Measurements from ENCODE around the gene PALM.
"Not testable (repeated sequence)": the region's sequence is repeated elsewhere in the genome, so short reads cannot be mapped to it uniquely, and the experiment has no call there.

PALM gene

GRCh38 chr19:679418-680286 lies 29.1 kb upstream of the PALM start:
- DNase-seq, result peak; percentile 70

GRCh38 chr19:680287-681028 lies 28.3 kb upstream of the PALM start:
- peak; percentile 96 for DNase-seq

- DNase-seq, result no peak
Measured at GRCh38 chr19:681029-682019, 27.4 kb upstream of the PALM start.

- DNase-seq, result no peak
Measured at GRCh38 chr19:682678-683320, 25.9 kb upstream of the PALM start.

GRCh38 chr19:685454-685931 lies 23.2 kb upstream of the PALM start:
- DNase-seq, result no peak

- DNase-seq, result no peak
Measured at GRCh38 chr19:686589-687297, 22.0 kb upstream of the PALM start.

GRCh38 chr19:687569-688166 lies 21.1 kb upstream of the PALM start:
- DNase-seq, result no peak

- no peak for DNase-seq
Measured at GRCh38 chr19:688214-688613, 20.5 kb upstream of the PALM start.

- no peak for DNase-seq
Measured at GRCh38 chr19:688992-689391, 19.7 kb upstream of the PALM start.

- no peak for DNase-seq
Measured at GRCh38 chr19:690203-690602, 18.5 kb upstream of the PALM start.

GRCh38 chr19:694481-695351 lies 14.0 kb upstream of the PALM start:
- no peak for DNase-seq

- DNase-seq, result no peak
Measured at GRCh38 chr19:695352-695949, 13.3 kb upstream of the PALM start, which contains the start of gene PRSS57. Gene PRSS57, minus strand, starts transcription at chr19:695452. Its CDS starts 22 bp downstream, at chr19:695430.

- DNase-seq, result not testable (repeated sequence)
Measured at GRCh38 chr19:698529-698928, 10.2 kb upstream of the PALM start.

- DNase-seq, result not testable (repeated sequence)
Measured at GRCh38 chr19:699885-700284, 8.8 kb upstream of the PALM start.

- DNase-seq, result not testable (repeated sequence)
Measured at GRCh38 chr19:702847-703246, 5.9 kb upstream of the PALM start.

GRCh38 chr19:703329-703650 lies 5.4 kb upstream of the PALM start:
- no peak for DNase-seq

GRCh38 chr19:703651-704446 lies 4.9 kb upstream of the PALM start:
- DNase-seq, result peak; percentile 31

- DNase-seq, result no peak
Measured at GRCh38 chr19:704447-704741, 4.3 kb upstream of the PALM start.
